GM18508 (cell line): ENCODE results near the gene PIAS3.

ENCODE experiments used
- ATAC-seq: cut with Tn5 transposase; IDR thresholded peaks from one replicate; pipeline ENCODE4 v1.9.1; 2021; ENCODE audit warnings: moderate number of reproducible peaks; ENCODE audit not compliant: insufficient read depth, unreplicated experiment

Gene PIAS3

GRCh38 chr1:145858901-145859490, at the start of gene PIAS3:
Gene PIAS3 (minus strand): TSS chr1:145859081. CDS start chr1:145858990, 91 bp downstream.
- peak; percentile 52 for ATAC-seq

- no peak for ATAC-seq
Observed at GRCh38 chr1:145908653-145909052, 49.8 kb upstream of the PIAS3 start.

GRCh38 chr1:145906954-145907753, 48.3 kb upstream of the PIAS3 start:
- ATAC-seq = no peak

- ATAC-seq = no peak
Observed at GRCh38 chr1:145901312-145902021, 42.6 kb upstream of the PIAS3 start.

GRCh38 chr1:145898756-145899155, 39.9 kb upstream of the PIAS3 start:
- no peak for ATAC-seq

- no peak for ATAC-seq
Observed at GRCh38 chr1:145897969-145898368, 39.1 kb upstream of the PIAS3 start.

- no peak for ATAC-seq
Observed at GRCh38 chr1:145895471-145895870, 36.6 kb upstream of the PIAS3 start.

- no peak for ATAC-seq
Observed at GRCh38 chr1:145893306-145894055, 34.6 kb upstream of the PIAS3 start.

- ATAC-seq = no peak
Observed at GRCh38 chr1:145892486-145893087, 33.7 kb upstream of the PIAS3 start.

- no peak for ATAC-seq
Observed at GRCh38 chr1:145891587-145892485, 33.0 kb upstream of the PIAS3 start.

GRCh38 chr1:145891143-145891542, 32.3 kb upstream of the PIAS3 start:
- ATAC-seq = no peak

- ATAC-seq = no peak
Observed at GRCh38 chr1:145889722-145890121, 30.8 kb upstream of the PIAS3 start.

- no peak for ATAC-seq
Observed at GRCh38 chr1:145887631-145888030, 28.8 kb upstream of the PIAS3 start.

- no peak for ATAC-seq
Observed at GRCh38 chr1:145886816-145887215, 27.9 kb upstream of the PIAS3 start.

- ATAC-seq = no peak
Observed at GRCh38 chr1:145886390-145886789, 27.5 kb upstream of the PIAS3 start.

- peak; percentile 80 for ATAC-seq
Observed at GRCh38 chr1:145885738-145886287, 26.9 kb upstream of the PIAS3 start, which contains the start of gene ANKRD35. Gene ANKRD35 (minus strand): TSS chr1:145885866. CDS start chr1:145885758, 108 bp downstream.

- no peak for ATAC-seq
Observed at GRCh38 chr1:145884675-145885074, 25.8 kb upstream of the PIAS3 start.

- ATAC-seq = no peak
Observed at GRCh38 chr1:145879775-145880174, 20.9 kb upstream of the PIAS3 start.

- ATAC-seq = no peak
Observed at GRCh38 chr1:145878724-145879123, 19.8 kb upstream of the PIAS3 start.
